ENCODE data around the gene MTRR.

GRCh38 chr5:7897014-7897600 is 28.2 kb downstream of the MTRR start:
- peak in 1 of 12 donors; percentile 18 for TF ChIP-seq CTCF (IDR thresholded peaks at IDR 0.05)
- TF ChIP-seq POLR2A (IDR thresholded peaks at IDR 0.05), result no peak
